Epithelial cell of esophagus (primary cell): ENCODE results near the gene MRPL11.
A peak's percentile ranks its signal among the peaks of the same experiment; 100 is the strongest.

Experiments used
- DNase-seq: peaks from one replicate; pipeline ENCODE4 v3.0.0; 2010; ENCODE audit warnings: low read depth
- H3K4me3 ChIP-seq: 2 replicates; pipeline ENCODE4 v1.5.1; 2011; ENCODE audit warnings: mild to moderate bottlenecking, low read length, control low read depth
- CTCF ChIP-seq: IDR thresholded peaks from 2 replicates; pipeline ENCODE4 v1.5.1; 2011; ENCODE audit warnings: low read depth, mild to moderate bottlenecking, low read length, control low read depth, inconsistent platforms; ENCODE audit not compliant: insufficient read depth; ENCODE audit errors: missing control alignments

The MRPL11 gene

GRCh38 chr11:66426314-66426713, 12.3 kb downstream of the MRPL11 start:
- no peak for DNase-seq
- no peak overlapping the region for H3K4me3 ChIP-seq
- no peak for TF ChIP-seq CTCF

- H3K4me3 ChIP-seq: no peak overlapping the region
- no peak for TF ChIP-seq CTCF
- peak; percentile 87 for DNase-seq
These were observed 17.0 kb downstream of the MRPL11 start for GRCh38 chr11:66421492-66422205.

- no peak for DNase-seq
- no peak for TF ChIP-seq CTCF
These were observed 17.8 kb downstream of the MRPL11 start, which contains the start of gene NPAS4 for GRCh38 chr11:66420671-66421476. NPAS4 (plus strand) TSS chr11:66421035; CDS start chr11:66421180, 145 bp downstream.

GRCh38 chr11:66419825-66420224, 18.8 kb downstream of the MRPL11 start:
- TF ChIP-seq CTCF: no peak
- no peak for DNase-seq
- H3K4me3 ChIP-seq: no peak overlapping the region

More at GRCh38 chr11:66420671-66421476, 17.8 kb downstream of the MRPL11 start, which contains the start of gene NPAS4:
- no peak within 1 kb of the TSS for H3K4me3 ChIP-seq

GRCh38 chr11:66418986-66419308, 19.7 kb downstream of the MRPL11 start:
- no peak for DNase-seq
- no peak for TF ChIP-seq CTCF
- H3K4me3 ChIP-seq: no peak overlapping the region

- TF ChIP-seq CTCF: peak; percentile 64
- no peak overlapping the region for H3K4me3 ChIP-seq
- DNase-seq: peak; percentile 90
These were observed 20.3 kb downstream of the MRPL11 start for GRCh38 chr11:66418168-66418985.
